Astrocyte (in vitro differentiated cells and primary cell): ENCODE results near the gene THOP1.

Experiments
- EZH2 ChIP-seq: IDR thresholded peaks from 2 replicates; pipeline ENCODE4 v1.6.1; 2012; ENCODE audit warnings: mild to moderate bottlenecking, low read length, inconsistent platforms; ENCODE audit not compliant: insufficient read depth
- TF ChIP-seq, protein P1 (sequence below): IDR thresholded peaks from 2 replicates; pipeline ENCODE4 v1.5.1; 2011; ENCODE audit warnings: low read depth, mild to moderate bottlenecking, inconsistent platforms, low read length, moderate library complexity; ENCODE audit not compliant: insufficient read depth

DNA sequence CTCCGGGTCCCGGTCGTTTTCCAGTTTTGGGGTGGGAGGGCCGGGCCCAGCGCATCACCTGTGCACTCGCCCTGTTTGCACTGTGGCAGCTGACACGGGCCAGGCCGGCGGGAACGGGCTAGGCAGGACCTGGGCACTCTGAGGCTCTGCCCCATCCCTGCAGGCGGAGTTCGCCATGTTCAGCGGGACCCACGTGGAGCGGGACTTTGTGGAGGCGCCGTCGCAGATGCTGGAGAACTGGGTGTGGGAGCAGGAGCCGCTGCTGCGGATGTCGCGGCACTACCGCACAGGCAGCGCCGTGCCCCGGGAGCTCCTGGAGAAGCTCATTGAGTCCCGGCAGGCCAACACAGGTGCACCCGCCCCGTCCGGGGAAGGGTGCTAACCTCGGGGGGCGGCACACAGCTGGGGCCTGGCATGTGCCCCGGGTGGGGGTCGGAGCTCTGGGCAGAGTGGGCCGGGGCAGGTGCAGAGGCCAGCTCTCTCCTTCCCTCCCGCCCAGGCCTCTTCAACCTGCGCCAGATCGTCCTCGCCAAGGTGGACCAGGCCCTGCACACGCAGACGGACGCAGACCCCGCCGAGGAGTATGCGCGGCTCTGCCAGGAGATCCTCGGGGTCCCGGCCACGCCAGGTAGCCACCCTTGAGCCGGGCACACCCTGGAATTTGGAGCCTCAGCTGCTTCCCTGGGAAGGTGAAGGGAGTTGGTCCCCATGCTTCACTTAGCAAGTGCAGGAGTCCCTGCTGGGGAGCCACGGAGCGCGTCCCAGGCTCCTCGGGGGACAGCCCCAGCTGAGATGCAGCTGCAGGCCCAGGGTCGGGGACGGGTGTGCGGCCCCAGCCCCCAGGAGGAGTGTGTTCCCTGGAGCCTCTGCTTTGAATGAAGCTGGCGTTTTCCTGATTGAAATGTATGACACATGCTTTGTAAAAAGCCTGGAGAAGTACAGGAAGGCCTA is 25.1 kb downstream of the THOP1 start:
- no peak for TF ChIP-seq EZH2
- TF ChIP-seq, protein P1, sequence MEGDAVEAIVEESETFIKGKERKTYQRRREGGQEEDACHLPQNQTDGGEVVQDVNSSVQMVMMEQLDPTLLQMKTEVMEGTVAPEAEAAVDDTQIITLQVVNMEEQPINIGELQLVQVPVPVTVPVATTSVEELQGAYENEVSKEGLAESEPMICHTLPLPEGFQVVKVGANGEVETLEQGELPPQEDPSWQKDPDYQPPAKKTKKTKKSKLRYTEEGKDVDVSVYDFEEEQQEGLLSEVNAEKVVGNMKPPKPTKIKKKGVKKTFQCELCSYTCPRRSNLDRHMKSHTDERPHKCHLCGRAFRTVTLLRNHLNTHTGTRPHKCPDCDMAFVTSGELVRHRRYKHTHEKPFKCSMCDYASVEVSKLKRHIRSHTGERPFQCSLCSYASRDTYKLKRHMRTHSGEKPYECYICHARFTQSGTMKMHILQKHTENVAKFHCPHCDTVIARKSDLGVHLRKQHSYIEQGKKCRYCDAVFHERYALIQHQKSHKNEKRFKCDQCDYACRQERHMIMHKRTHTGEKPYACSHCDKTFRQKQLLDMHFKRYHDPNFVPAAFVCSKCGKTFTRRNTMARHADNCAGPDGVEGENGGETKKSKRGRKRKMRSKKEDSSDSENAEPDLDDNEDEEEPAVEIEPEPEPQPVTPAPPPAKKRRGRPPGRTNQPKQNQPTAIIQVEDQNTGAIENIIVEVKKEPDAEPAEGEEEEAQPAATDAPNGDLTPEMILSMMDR, result no peak
